Vagina (tissue), 2 donors: ENCODE results near the gene PGP.

ENCODE experiments used
- CTCF ChIP-seq, 3 experiments: fragments of 450-650 bp in 2 of 3; fragments of 200-600 bp in 1 of 3; sonication (generic) in 1 of 3; IDR thresholded peaks; one replicate each; pipeline ENCODE4 v1.5.1; 2017 to 2019; ENCODE audit warnings: antibody characterized with exemption in 3 of 3, mild to moderate bottlenecking in 2 of 3, moderate library complexity in 2 of 3
- POLR2A ChIP-seq, 2 donors: fragments of 450-650 bp; IDR thresholded peaks; one replicate each; pipeline ENCODE4 v1.6.1; 2017; ENCODE audit warnings: antibody characterized with exemption in 2 of 2, mild to moderate bottlenecking in 2 of 2, moderate library complexity in 2 of 2
- POLR2AphosphoS5 ChIP-seq, 2 donors: sonication (generic); formaldehyde crosslinking; IDR thresholded peaks; one replicate each; pipeline ENCODE4 v1.9.0; 2017; ENCODE audit warnings: antibody characterized with exemption in 2 of 2, mild to moderate bottlenecking in 2 of 2, low read depth in 1 of 2; ENCODE audit not compliant: insufficient read depth in 1 of 2

- TF ChIP-seq POLR2A (IDR thresholded peaks at IDR 0.05), result no peak
- no peak for TF ChIP-seq CTCF (IDR thresholded peaks at IDR 0.05)
- no peak for TF ChIP-seq POLR2AphosphoS5 (IDR thresholded peaks at IDR 0.05; ENCODE audit: insufficient read depth in 1 of 2, low read depth in 1 of 2)
These were observed 29.7 kb upstream of the PGP start for GRCh38 chr16:2244301-2244700.
